A549 (cell line): ENCODE measurements around the gene LUZP1. TPM values are rescaled to one million over a fixed set of nuclear protein-coding genes. Genes with fewer than 3 reads are reported as not detected.

Source experiments
- ATAC-seq, 2 experiments: fragments of 200-7000 bp in 1 of 2; fragments of >200 bp in 1 of 2; cut with Nextera tagmentation in 1 of 2; cut with Tn5 transposase in 1 of 2; 3 replicates each; pipeline versions ENCODE4 v1.8.0 to v1.9.1; 2018 to 2020; ENCODE audit warnings: mild to moderate bottlenecking in 1 of 2, moderate library complexity in 1 of 2
- CTCF ChIA-PET: fragments of 300-600 bp; sonication (Branson Sonifier 250); formaldehyde crosslinking; extraction: SDS; loops from one replicate; lab custom pipeline; 2021; ENCODE audit warnings: antibody characterized with exemption, inconsistent platforms; lab: Yijun Ruan, JAX
- POLR2A ChIA-PET: fragments of 350-600 bp; formaldehyde crosslinking; extraction: SDS; loops from one replicate; lab custom pipeline; 2021; ENCODE audit warnings: antibody characterized with exemption, inconsistent platforms; lab: Yijun Ruan, JAX
- DNase-seq, 2 experiments: peaks; one replicate each; pipeline versions ENCODE4 v3.0.0 to v3.0.0-alpha.2; 2011 to 2016; ENCODE audit warnings: low read depth in 1 of 2, low spot score in 1 of 2
- FAIRE-seq: peaks from 2 replicates; lab custom pipeline; 2011; peaks lifted over from hg19 to GRCh38; lab: Jason Lieb, UNC
- H3K27ac ChIP-seq, 2 experiments: fragments of >200 bp; sonication (Bioruptor Twin); formaldehyde crosslinking; 3 replicates each; pipeline ENCODE4 v1.5.1; 2016 to 2017
- H3K4me1 ChIP-seq: fragments of >200 bp; sonication (Bioruptor Twin); formaldehyde crosslinking; 3 replicates; pipeline ENCODE4 v1.6.1; 2016
- H3K4me2 ChIP-seq: fragments of >200 bp; sonication (Bioruptor Twin); formaldehyde crosslinking; 3 replicates; pipeline ENCODE4 v1.6.1; 2016
- H3K4me3 ChIP-seq: fragments of >200 bp; sonication (Bioruptor Twin); formaldehyde crosslinking; 3 replicates; pipeline ENCODE4 v1.5.1; 2016
- H3K9me3 ChIP-seq: fragments of >200 bp; sonication (Bioruptor Twin); formaldehyde crosslinking; 3 replicates; pipeline ENCODE4 v1.6.1; 2016
- FOSB ChIP-seq: fragments of 250-450 bp; sonication (Bioruptor Pico); IDR thresholded peaks from 2 replicates; pipeline ENCODE4 v1.5.0; 2020; ENCODE audit warnings: mild to moderate bottlenecking, moderate library complexity
- FOXS1 ChIP-seq: fragments of 250-450 bp; sonication (Bioruptor Pico); IDR thresholded peaks from 2 replicates; pipeline ENCODE4 v1.5.0; 2020; ENCODE audit warnings: mild to moderate bottlenecking, moderate library complexity
- GATA3 ChIP-seq: IDR thresholded peaks from 2 replicates; pipeline ENCODE4 v1.6.1; 2012; ENCODE audit warnings: borderline replicate concordance
- HOXB13 ChIP-seq: fragments of 250-450 bp; sonication (Bioruptor Pico); IDR thresholded peaks from 2 replicates; pipeline ENCODE4 v1.5.0; 2020; ENCODE audit warnings: low read depth, mild to moderate bottlenecking, moderate library complexity
- KDM5A ChIP-seq: fragments of 200-600 bp; sonication (generic); IDR thresholded peaks from 2 replicates; pipeline ENCODE4 v1.6.1; 2016; ENCODE audit warnings: antibody characterized with exemption, mild to moderate bottlenecking
- MAZ ChIP-seq: fragments of 150-350 bp; IDR thresholded peaks from 2 replicates; pipeline ENCODE4 v1.6.1; 2014; ENCODE audit warnings: antibody characterized with exemption, low read depth, low read length, borderline replicate concordance
- NFE2L2 ChIP-seq: fragments of 150-350 bp; conservative IDR thresholded peaks from 2 replicates; pipeline ENCODE4 v1.6.1; 2014; ENCODE audit warnings: low read length
- NPAS2 ChIP-seq: fragments of 250-450 bp; sonication (Bioruptor Pico); IDR thresholded peaks from 2 replicates; pipeline ENCODE4 v1.8.0; 2022; ENCODE audit warnings: mild to moderate bottlenecking, moderate library complexity, borderline replicate concordance
- PHF8 ChIP-seq: fragments of 200-600 bp; sonication (generic); IDR thresholded peaks from 2 replicates; pipeline ENCODE4 v1.6.1; 2016; ENCODE audit warnings: low read depth, mild to moderate bottlenecking, antibody characterized with exemption, moderate library complexity, borderline replicate concordance
- RARB ChIP-seq: fragments of 250-450 bp; sonication (Bioruptor Pico); IDR thresholded peaks from 2 replicates; pipeline ENCODE4 v1.8.0; 2021; ENCODE audit warnings: mild to moderate bottlenecking, moderate library complexity
- RCOR1 ChIP-seq: fragments of 150-350 bp; IDR thresholded peaks from 2 replicates; pipeline ENCODE4 v1.6.1; 2014; ENCODE audit warnings: antibody characterized with exemption, low read length, low read depth
- RFX5 ChIP-seq: fragments of 450-650 bp; IDR thresholded peaks from 2 replicates; pipeline ENCODE4 v1.7.1; 2014; ENCODE audit warnings: antibody characterized with exemption, mild to moderate bottlenecking, moderate library complexity
- SMC3 ChIP-seq: fragments of >200 bp; sonication (Bioruptor Twin); formaldehyde crosslinking; IDR thresholded peaks from 3 replicates; pipeline ENCODE4 v1.6.1; 2018; ENCODE audit warnings: inconsistent platforms
- TFCP2L1 ChIP-seq: fragments of 250-450 bp; sonication (Bioruptor Pico); IDR thresholded peaks from 2 replicates; pipeline ENCODE4 v1.5.0; 2021; ENCODE audit warnings: mild to moderate bottlenecking
- ZC3H11A ChIP-seq: fragments of 450-650 bp; IDR thresholded peaks from 2 replicates; pipeline ENCODE4 v1.6.1; 2014; ENCODE audit warnings: antibody characterized with exemption, mild to moderate bottlenecking
- ZFP36 ChIP-seq: fragments of 450-650 bp; IDR thresholded peaks from 2 replicates; pipeline ENCODE4 v1.6.1; 2014; ENCODE audit warnings: borderline replicate concordance; ENCODE audit not compliant: partially characterized antibody
- whole genome bisulfite sequencing: methylation state at CpG from one replicate; pipeline ENCODE4 v1.1.6; 2017; ENCODE audit errors: missing lambda C conversion rate; 5-methylcytosine and 5-hydroxymethylcytosine counted together
- polyA plus RNA-seq, 4 experiments: library from polyadenylated mRNA; depleted of rRNA in 3 of 4; stranded (reverse); fragments of >200 nt; fragmentation: RNase III in 1 of 4; extraction: RNeasy Plus Mini Kit Qiagen cat#74134 plus additional on column Dnase treatment in 1 of 4; gene quantifications; 2 replicates in 3 of 4; 3 replicates in 1 of 4; pipeline ENCODE4 v1.2.3, GENCODE V29; 2011 to 2017
- TF ChIP-seq, protein P1 (sequence below): fragments of 450-650 bp; IDR thresholded peaks from 2 replicates; pipeline ENCODE4 v1.6.1; 2014; ENCODE audit warnings: antibody characterized with exemption
- TF ChIP-seq, protein P2 (sequence below): fragments of >200 bp; sonication (Bioruptor Twin); formaldehyde crosslinking; IDR thresholded peaks from 2 replicates; pipeline ENCODE4 v1.6.1; 2016
- TF ChIP-seq, protein P3 (sequence below): IDR thresholded peaks from 2 replicates; pipeline ENCODE4 v1.6.1; 2012; ENCODE audit warnings: low read depth, borderline replicate concordance
- TF ChIP-seq, protein P4 (sequence below): fragments of 250-450 bp; sonication (Bioruptor Pico); IDR thresholded peaks from 2 replicates; pipeline ENCODE4 v1.5.0; 2021; ENCODE audit warnings: mild to moderate bottlenecking, moderate library complexity, borderline replicate concordance

LUZP1 gene
- polyA plus RNA-seq, 2 of the 4 experiments (the other 2 are of a cell fraction): 18.2 to 26.2 TPM

DNA sequence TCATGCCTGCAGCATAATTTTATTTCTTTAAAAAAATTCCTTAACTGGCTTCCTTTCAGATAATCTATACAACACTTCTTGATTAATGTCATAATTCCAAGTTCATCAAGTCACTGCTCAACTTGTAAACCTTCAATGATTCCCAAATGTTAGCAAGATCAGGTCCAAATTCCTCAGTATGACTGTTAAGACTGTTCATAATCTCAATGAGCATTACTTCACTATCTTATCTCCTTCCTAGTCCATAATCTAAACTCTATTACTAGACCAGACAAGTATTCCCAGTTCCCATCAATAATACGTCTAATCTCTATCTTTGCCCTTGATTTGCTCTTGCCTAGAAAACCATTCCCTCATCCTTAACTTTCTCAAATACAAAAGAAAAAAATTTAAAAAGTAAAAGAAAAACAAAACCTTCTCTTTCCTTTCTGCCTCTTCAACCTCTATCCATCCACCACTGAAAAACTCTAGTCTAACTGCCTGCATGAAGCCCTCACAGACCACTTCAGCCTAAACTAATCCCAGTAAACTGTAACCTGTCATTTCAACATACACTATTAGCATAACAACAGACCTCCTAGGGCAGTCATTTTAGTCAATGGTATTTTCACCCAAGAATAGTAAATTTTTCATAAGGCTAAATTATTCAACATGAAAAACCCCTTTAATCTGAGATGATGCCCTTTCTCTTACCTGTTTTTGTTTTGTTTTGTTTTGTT is 15.5 kb downstream of the LUZP1 start:
- TF ChIP-seq KDM5A (no peak), HOXB13 (CRISPR knock-in tag) (no peak), TFCP2L1 (CRISPR knock-in tag) (no peak), MAZ (no peak), ZFP36 (no peak), PHF8 (no peak), RCOR1 (no peak), RFX5 (no peak), NFE2L2 (no peak), FOSB (CRISPR knock-in tag) (no peak)
- TF ChIP-seq, protein P1, sequence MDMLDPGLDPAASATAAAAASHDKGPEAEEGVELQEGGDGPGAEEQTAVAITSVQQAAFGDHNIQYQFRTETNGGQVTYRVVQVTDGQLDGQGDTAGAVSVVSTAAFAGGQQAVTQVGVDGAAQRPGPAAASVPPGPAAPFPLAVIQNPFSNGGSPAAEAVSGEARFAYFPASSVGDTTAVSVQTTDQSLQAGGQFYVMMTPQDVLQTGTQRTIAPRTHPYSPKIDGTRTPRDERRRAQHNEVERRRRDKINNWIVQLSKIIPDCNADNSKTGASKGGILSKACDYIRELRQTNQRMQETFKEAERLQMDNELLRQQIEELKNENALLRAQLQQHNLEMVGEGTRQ: no peak
- TF ChIP-seq, protein P2, sequence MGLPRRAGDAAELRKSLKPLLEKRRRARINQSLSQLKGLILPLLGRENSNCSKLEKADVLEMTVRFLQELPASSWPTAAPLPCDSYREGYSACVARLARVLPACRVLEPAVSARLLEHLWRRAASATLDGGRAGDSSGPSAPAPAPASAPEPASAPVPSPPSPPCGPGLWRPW: no peak
- TF ChIP-seq, protein P3, sequence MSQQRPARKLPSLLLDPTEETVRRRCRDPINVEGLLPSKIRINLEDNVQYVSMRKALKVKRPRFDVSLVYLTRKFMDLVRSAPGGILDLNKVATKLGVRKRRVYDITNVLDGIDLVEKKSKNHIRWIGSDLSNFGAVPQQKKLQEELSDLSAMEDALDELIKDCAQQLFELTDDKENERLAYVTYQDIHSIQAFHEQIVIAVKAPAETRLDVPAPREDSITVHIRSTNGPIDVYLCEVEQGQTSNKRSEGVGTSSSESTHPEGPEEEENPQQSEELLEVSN: no peak
- TF ChIP-seq, protein P4, sequence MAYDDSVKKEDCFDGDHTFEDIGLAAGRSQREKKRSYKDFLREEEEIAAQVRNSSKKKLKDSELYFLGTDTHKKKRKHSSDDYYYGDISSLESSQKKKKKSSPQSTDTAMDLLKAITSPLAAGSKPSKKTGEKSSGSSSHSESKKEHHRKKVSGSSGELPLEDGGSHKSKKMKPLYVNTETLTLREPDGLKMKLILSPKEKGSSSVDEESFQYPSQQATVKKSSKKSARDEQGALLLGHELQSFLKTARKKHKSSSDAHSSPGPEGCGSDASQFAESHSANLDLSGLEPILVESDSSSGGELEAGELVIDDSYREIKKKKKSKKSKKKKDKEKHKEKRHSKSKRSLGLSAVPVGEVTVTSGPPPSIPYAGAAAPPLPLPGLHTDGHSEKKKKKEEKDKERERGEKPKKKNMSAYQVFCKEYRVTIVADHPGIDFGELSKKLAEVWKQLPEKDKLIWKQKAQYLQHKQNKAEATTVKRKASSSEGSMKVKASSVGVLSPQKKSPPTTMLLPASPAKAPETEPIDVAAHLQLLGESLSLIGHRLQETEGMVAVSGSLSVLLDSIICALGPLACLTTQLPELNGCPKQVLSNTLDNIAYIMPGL (CRISPR knock-in tag): no peak
- 85% methylated on average over 1 of the region's 1 CpG for WGBS
- Histone ChIP-seq H3K27ac (no peak overlapping the region), H3K9me3 (no peaks in the 10 kb centered on the region), H3K4me3 (no peak overlapping the region), H3K4me1 (peaks cover 39% of the 10 kb centered on the region), H3K4me2 (no peak overlapping the region)
- CTCF ChIA-PET: interaction anchor here (0.6 kb wide), 1 partner anchor 323 kb away, joined by 3 read pairs; no protein-coding TSS in a partner anchor
- no peak for ATAC-seq
- POLR2A ChIA-PET: no interaction called here
- DNase-seq: no peak
- no peak for FAIRE-seq

DNA sequence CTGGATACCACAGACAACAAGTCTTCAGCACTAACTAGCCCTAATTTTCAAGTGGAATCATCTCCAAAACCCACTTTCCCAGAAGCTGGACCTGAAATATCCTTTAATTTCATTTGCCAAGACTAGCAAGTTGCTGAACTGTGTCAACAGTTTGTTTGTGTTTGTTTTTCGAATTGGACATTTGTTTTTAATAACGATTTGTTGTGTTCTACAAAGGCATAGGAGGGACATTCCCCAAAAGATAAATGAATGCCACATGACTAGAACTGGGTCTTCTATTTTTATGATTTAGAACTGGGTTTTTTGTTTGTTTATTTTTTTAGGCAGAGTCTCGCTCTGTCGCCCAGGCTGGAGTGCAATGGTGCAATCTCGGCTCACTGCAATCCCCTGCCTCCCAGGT is 17.9 kb downstream of the LUZP1 start:
- FAIRE-seq: no peak
- ChIA-PET POLR2A (no interaction called here), CTCF (interaction anchor here (0.6 kb wide), 1 partner anchor 15 kb away, joined by 3 read pairs; no protein-coding TSS in a partner anchor)
- 83% methylated on average over 5 of the region's 5 CpGs for WGBS
- Histone ChIP-seq H3K4me2 (no peak overlapping the region; the same call in 2 of the 3 replicates), H3K4me3 (no peak overlapping the region)
- no peak for TF ChIP-seq HOXB13 (CRISPR knock-in tag)
- TF ChIP-seq FOXS1 (CRISPR knock-in tag): no peak
- TF ChIP-seq, all 56 proteins: peak for 0
- no peak for DNase-seq
- H3K9me3 ChIP-seq: no peaks in the 10 kb centered on the region
- no peak for ATAC-seq
- peaks cover 48% of the 10 kb centered on the region for H3K4me1 ChIP-seq
- H3K27ac ChIP-seq: no peak overlapping the region

DNA sequence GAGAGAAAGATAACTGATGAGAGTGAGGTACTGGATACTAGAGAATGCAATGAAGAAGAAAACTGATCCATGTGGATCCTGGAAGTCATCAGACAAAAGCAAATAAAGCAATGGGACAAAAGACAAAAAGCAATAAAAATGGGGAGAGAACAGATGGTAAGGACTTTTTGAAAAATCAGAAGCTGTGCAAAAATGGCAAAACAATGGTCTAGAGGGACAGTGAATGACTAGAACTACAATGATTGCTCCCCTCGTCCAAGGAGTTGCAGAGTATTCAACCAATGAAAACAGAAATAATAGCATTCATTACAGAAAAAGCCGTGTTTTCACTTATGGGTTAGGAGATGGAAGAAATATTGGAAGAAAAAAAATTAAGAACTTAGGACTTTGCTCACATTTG is 18.5 kb downstream of the LUZP1 start:
- Histone ChIP-seq H3K9me3 (no peaks in the 10 kb centered on the region), H3K27ac (no peak overlapping the region), H3K4me3 (no peak overlapping the region), H3K4me1 (peaks cover 41% of the 10 kb centered on the region), H3K4me2 (peak overlapping the region; percentile 69; the same call in 1 of the 3 replicates)
- ATAC-seq (no peak), DNase-seq (no peak), FAIRE-seq (no peak)
- 81% methylated on average over 2 of the region's 2 CpGs for WGBS
- ChIA-PET POLR2A (no interaction called here), CTCF (no interaction called here)
- TF ChIP-seq GATA3 (no peak), NPAS2 (no peak), SMC3 (no peak), ZC3H11A (no peak), RFX5 (no peak), RARB (no peak)
- TF ChIP-seq, protein P3: no peak
